GM18858 (cell line): ENCODE measurements around the gene PPP2CA.

ENCODE experiments used
- ATAC-seq: cut with Tn5 transposase; IDR thresholded peaks from one replicate; pipeline ENCODE4 v1.9.1; 2021; ENCODE audit not compliant: unreplicated experiment

PPP2CA gene

GRCh38 chr5:134149571-134150303 is 76.1 kb downstream of the PPP2CA start:
- ATAC-seq = no peak

- ATAC-seq = no peak
These were observed 76.8 kb downstream of the PPP2CA start for GRCh38 chr5:134148986-134149539.

GRCh38 chr5:134148316-134148715 is 77.6 kb downstream of the PPP2CA start:
- ATAC-seq = no peak

- no peak for ATAC-seq
These were observed 79.0 kb downstream of the PPP2CA start for GRCh38 chr5:134146651-134147518.

- peak; percentile 56 for ATAC-seq
These were observed 79.9 kb downstream of the PPP2CA start for GRCh38 chr5:134145779-134146581.

- ATAC-seq = no peak
These were observed 80.7 kb downstream of the PPP2CA start for GRCh38 chr5:134145041-134145757.
